ENCODE data around the gene DYRK1A.

DYRK1A gene

GRCh38 chr21:37381883-37382585 lies 15.5 kb downstream of the DYRK1A start:
- TF ChIP-seq CTCF (conservative IDR thresholded peaks at IDR 0.05), result no peak
- no peak overlapping the region for H3K27ac ChIP-seq

GRCh38 chr21:37383086-37383485 lies 16.5 kb downstream of the DYRK1A start:
- H3K27ac ChIP-seq, result no peak overlapping the region
- TF ChIP-seq CTCF (conservative IDR thresholded peaks at IDR 0.05), result no peak

GRCh38 chr21:37383784-37384311 lies 17.3 kb downstream of the DYRK1A start:
- H3K27ac ChIP-seq, result no peak overlapping the region
- no peak for TF ChIP-seq CTCF (conservative IDR thresholded peaks at IDR 0.05)

- TF ChIP-seq CTCF (conservative IDR thresholded peaks at IDR 0.05), result no peak
- no peak overlapping the region for H3K27ac ChIP-seq
Observed at GRCh38 chr21:37384416-37384815, 17.8 kb downstream of the DYRK1A start.

GRCh38 chr21:37385179-37385765 lies 18.7 kb downstream of the DYRK1A start:
- no peak for TF ChIP-seq CTCF (conservative IDR thresholded peaks at IDR 0.05)
- H3K27ac ChIP-seq, result no peak overlapping the region

- H3K27ac ChIP-seq, result no peak overlapping the region
- no peak for TF ChIP-seq CTCF (conservative IDR thresholded peaks at IDR 0.05)
Observed at GRCh38 chr21:37386151-37386550, 19.6 kb downstream of the DYRK1A start.

GRCh38 chr21:37389456-37389855 lies 22.9 kb downstream of the DYRK1A start:
- no peak for TF ChIP-seq CTCF (conservative IDR thresholded peaks at IDR 0.05)
- no peak overlapping the region for H3K27ac ChIP-seq

Data from VCaP (cell line).